ENCODE measurements around the gene RECQL5. TPM values are rescaled to one million over a fixed set of nuclear protein-coding genes. Genes with fewer than 3 reads are reported as not detected.

RECQL5 gene
- total and polyA plus RNA-seq, 10 donors, result 25.7 to 51.0 (median 38.6) TPM

GRCh38 chr17:75626496-75627038 lies 40.4 kb downstream of the RECQL5 start:
- no peaks in the 10 kb centered on the region for H3K9me3 ChIP-seq
- TF ChIP-seq POLR2AphosphoS5 (IDR thresholded peaks at IDR 0.05) (peak in 1 of 3 donors; percentile 31), CTCF (IDR thresholded peaks at IDR 0.05 in 8 of 11, conservative IDR thresholded peaks at IDR 0.05 in 3 of 11) (no peak), POLR2A (IDR thresholded peaks at IDR 0.05) (no peak)
- intact Hi-C loops (cut with DNase I; ENCODE audit: low total_unique reads), result no loop called here
- DNase-seq, result no peak
- H3K27me3 ChIP-seq (replicated peaks in 1 of 7), result no peaks in the 10 kb centered on the region
- H3K36me3 ChIP-seq, result peaks cover 0 to 99% (median 54%) of the 10 kb centered on the region in 6 donors
- 68 to 85% (median 81%) methylated on average over 5 to 11 of the region's 11 CpGs for WGBS, 5 donors
- H3K4me3 ChIP-seq, result no peak overlapping the region
- no peak overlapping the region for H3K27ac ChIP-seq
- H3K4me1 ChIP-seq, result peaks cover 0 to 5% (median 0%) of the 10 kb centered on the region in 6 donors

GRCh38 chr17:75625813-75626486 lies 41.0 kb downstream of the RECQL5 start:
- Histone ChIP-seq H3K9me3 (no peaks in the 10 kb centered on the region), H3K36me3 (peaks cover 0 to 99% (median 60%) of the 10 kb centered on the region in 6 donors), H3K4me3 (no peak overlapping the region), H3K27me3 (replicated peaks in 1 of 7) (no peaks in the 10 kb centered on the region), H3K27ac (no peak overlapping the region), H3K4me1 (peaks cover 0 to 5% (median 0%) of the 10 kb centered on the region in 6 donors)
- no peak for DNase-seq
- WGBS, 5 donors, result 87 to 100% (median 91%) methylated on average over 1 to 15 of the region's 15 CpGs
- intact Hi-C loops (cut with DNase I; ENCODE audit: low total_unique reads), result no loop called here
- TF ChIP-seq POLR2AphosphoS5 (IDR thresholded peaks at IDR 0.05) (peak in 1 of 3 donors; percentile 38), POLR2A (IDR thresholded peaks at IDR 0.05) (no peak), CTCF (IDR thresholded peaks at IDR 0.05 in 8 of 11, conservative IDR thresholded peaks at IDR 0.05 in 3 of 11) (peak in 7 of 11 experiments; percentile 9 to 64 (median 40))

- Histone ChIP-seq H3K4me1 (peaks cover 0 to 5% (median 0%) of the 10 kb centered on the region in 6 donors), H3K27ac (no peak overlapping the region), H3K9me3 (no peaks in the 10 kb centered on the region), H3K27me3 (replicated peaks in 1 of 7) (no peaks in the 10 kb centered on the region), H3K36me3 (peaks cover 0 to 100% (median 64%) of the 10 kb centered on the region in 6 donors), H3K4me3 (no peak overlapping the region)
- DNase-seq, result no peak
- intact Hi-C loops (cut with DNase I; ENCODE audit: low total_unique reads), result no loop called here
- 80 to 92% (median 84%) methylated on average over 6 to 23 of the region's 23 CpGs for WGBS, 5 donors
- TF ChIP-seq CTCF (IDR thresholded peaks at IDR 0.05 in 8 of 11, conservative IDR thresholded peaks at IDR 0.05 in 3 of 11) (no peak), POLR2AphosphoS5 (IDR thresholded peaks at IDR 0.05) (peak in 1 of 3 donors; percentile 48), POLR2A (IDR thresholded peaks at IDR 0.05) (no peak)
Observed at GRCh38 chr17:75624714-75625345, 42.1 kb downstream of the RECQL5 start.

- intact Hi-C loops (cut with DNase I; ENCODE audit: low total_unique reads), result no loop called here
- Histone ChIP-seq H3K4me1 (peaks cover 0 to 5% (median 0%) of the 10 kb centered on the region in 6 donors), H3K27ac (no peak overlapping the region), H3K36me3 (peaks cover 0 to 100% (median 72%) of the 10 kb centered on the region in 6 donors), H3K27me3 (replicated peaks in 1 of 7) (no peaks in the 10 kb centered on the region), H3K9me3 (no peaks in the 10 kb centered on the region), H3K4me3 (no peak overlapping the region)
- TF ChIP-seq CTCF (IDR thresholded peaks at IDR 0.05 in 8 of 11, conservative IDR thresholded peaks at IDR 0.05 in 3 of 11), result no peak
- DNase-seq, result no peak
- WGBS, 5 donors, result 88 to 92% (median 90%) methylated on average over 4 to 12 of the region's 12 CpGs
Observed at GRCh38 chr17:75624021-75624420, 42.9 kb downstream of the RECQL5 start.
